ENCODE measurements around the gene CST7.
"Not testable (repeated sequence)": the region's sequence is repeated elsewhere in the genome, so short reads cannot be mapped to it uniquely, and the experiment has no call there.

Gene CST7

DNA sequence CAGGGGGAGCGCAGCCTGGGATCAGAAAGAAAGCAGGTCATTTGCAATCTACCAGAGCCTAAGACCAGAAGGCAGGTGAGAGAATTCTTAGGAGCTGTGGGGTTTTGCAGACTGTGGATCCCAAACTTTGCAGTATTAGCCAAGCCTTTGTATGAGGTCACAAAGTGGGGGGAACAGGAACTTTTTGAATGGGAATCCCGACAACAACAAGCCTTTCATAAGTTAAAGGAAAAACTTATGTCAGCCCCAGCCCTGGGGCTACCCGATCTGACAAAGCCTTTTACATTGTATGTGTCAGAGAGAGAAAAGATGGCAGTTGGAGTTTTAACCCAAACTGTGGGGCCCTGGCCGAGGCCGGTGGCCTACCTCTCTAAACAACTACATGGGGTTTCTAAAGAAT lies 19.8 kb upstream of the CST7 start:
- H3K9ac ChIP-seq (ENCODE audit: low read depth in 1 of 2, low read length in 2 of 2); H3K36me3 ChIP-seq (ENCODE audit: control insufficient read depth in 2 of 2, insufficient read depth in 2 of 2, low read length in 2 of 2); H3K4me3 ChIP-seq (ENCODE audit: low read length in 2 of 2); H3K27ac ChIP-seq (ENCODE audit: low read depth in 2 of 2, low read length in 2 of 2); H3K9me3 ChIP-seq (ENCODE audit: control insufficient read depth in 2 of 2, low read length in 2 of 2); H3K27me3 ChIP-seq (ENCODE audit: control insufficient read depth in 2 of 2, insufficient read depth in 2 of 2, low read length in 2 of 2): not testable (repeated sequence)
- peaks cover 6 to 16% of the 10 kb centered on the region in 2 donors for H3K4me1 ChIP-seq (ENCODE audit: control insufficient read depth in 2 of 2, insufficient read depth in 2 of 2, low read length in 2 of 2)

DNA sequence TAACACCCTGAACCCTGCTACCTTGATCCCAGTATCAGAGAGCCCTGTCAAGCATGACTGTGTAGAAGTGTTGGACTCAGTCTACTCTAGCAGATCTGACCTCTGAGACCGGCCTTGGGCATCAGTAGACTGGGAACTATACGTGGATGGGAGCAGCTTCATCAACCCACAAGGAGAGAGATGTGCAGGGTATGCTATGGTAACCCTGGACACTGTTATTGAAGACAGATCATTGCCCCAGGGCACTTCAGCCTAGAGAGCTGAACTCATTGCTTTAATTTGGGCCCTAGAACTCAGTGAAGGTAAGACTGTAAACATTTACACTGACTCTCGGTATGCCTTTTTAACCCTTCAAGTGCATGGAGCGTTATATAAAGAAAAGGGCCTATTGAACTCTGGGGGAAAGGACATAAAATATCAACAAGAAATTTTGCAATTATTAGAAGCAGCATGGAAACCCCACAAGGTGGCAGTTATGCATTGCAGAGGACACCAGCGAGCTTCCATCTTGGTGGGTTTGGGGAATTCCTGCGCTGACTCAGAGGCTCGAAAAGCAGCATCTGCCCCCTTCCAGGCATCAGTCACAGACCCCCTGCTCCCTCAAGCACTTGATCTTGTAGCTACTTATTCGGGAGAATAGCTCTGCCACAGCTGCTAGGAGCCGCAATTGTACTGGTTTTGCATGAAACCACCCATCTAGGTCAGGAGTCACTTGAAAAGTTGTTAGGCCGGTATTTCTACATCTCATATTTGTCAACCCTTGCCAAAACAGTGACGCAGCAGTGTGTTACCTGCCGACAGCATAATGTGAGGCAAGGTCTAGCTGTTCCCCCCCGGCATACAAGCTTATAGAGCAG lies 19.0 kb upstream of the CST7 start:
- H3K36me3 ChIP-seq (ENCODE audit: control insufficient read depth in 2 of 2, insufficient read depth in 2 of 2, low read length in 2 of 2); H3K9me3 ChIP-seq (ENCODE audit: control insufficient read depth in 2 of 2, low read length in 2 of 2); H3K27me3 ChIP-seq (ENCODE audit: control insufficient read depth in 2 of 2, insufficient read depth in 2 of 2, low read length in 2 of 2): not testable (repeated sequence)
- Histone ChIP-seq H3K4me3 (ENCODE audit: low read length in 2 of 2) (peak overlapping the region; percentile 65 to 79), H3K4me1 (ENCODE audit: control insufficient read depth in 2 of 2, insufficient read depth in 2 of 2, low read length in 2 of 2) (peaks cover 6 to 16% of the 10 kb centered on the region in 2 donors), H3K9ac (ENCODE audit: low read depth in 1 of 2, low read length in 2 of 2) (peak overlapping the region; percentile 70 to 80), H3K27ac (ENCODE audit: low read depth in 2 of 2, low read length in 2 of 2) (peak overlapping the region; percentile 59 to 68)

DNA sequence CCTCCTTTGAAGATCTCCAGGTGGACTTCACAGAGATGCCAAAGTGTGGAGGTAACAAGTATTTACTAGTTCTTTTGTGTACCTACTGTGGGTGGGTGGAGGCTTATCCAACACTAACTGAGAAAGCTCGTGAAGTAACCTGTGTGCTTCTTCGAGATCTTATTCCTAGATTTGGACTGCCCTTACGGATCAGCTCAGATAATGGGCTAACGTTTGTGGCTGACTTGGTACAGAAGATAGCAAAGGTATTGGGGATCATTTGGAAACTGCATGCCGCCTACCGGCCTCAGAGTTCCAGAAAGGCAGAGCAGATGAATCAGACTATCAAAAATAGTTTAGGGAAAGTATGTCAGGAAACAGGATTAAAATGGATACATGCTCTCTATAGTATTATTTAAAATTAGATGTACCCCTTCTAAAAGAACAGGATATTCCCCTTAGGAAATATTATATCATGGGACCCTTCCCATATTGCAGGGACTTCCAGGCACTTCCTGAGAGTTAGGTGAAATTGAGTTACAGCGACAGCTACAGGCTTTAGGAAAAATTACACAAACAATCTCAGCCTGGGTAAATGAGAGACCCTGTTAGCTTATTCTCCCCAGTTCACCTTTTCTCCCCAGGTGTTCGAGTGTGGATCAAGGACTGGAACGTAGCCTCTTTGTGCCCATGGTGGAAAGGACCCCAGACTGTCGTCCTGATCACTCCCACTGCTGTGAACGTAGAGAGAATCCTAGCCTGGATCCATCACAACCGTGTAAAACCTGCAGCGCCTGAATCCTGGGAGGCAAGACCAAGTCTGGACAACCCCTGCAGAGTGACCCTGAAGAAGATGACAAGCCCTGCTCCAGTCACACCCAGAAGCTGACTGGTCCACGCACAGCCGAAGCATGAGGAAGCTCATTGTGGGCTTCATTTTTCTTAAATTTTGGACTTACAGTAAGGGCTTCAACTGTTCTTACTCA lies 18.1 kb upstream of the CST7 start:
- Histone ChIP-seq H3K4me3 (ENCODE audit: low read length in 2 of 2) (peak overlapping the region; percentile 65 to 79), H3K4me1 (ENCODE audit: control insufficient read depth in 2 of 2, insufficient read depth in 2 of 2, low read length in 2 of 2) (peaks cover 6 to 16% of the 10 kb centered on the region in 2 donors), H3K27ac (ENCODE audit: low read depth in 2 of 2, low read length in 2 of 2) (peak overlapping the region; percentile 59 to 68), H3K9ac (ENCODE audit: low read depth in 1 of 2, low read length in 2 of 2) (peak overlapping the region; percentile 70 to 80)
- not testable (repeated sequence) for H3K9me3 ChIP-seq (ENCODE audit: control insufficient read depth in 2 of 2, low read length in 2 of 2); H3K36me3 ChIP-seq (ENCODE audit: control insufficient read depth in 2 of 2, insufficient read depth in 2 of 2, low read length in 2 of 2); H3K27me3 ChIP-seq (ENCODE audit: control insufficient read depth in 2 of 2, insufficient read depth in 2 of 2, low read length in 2 of 2)

DNA sequence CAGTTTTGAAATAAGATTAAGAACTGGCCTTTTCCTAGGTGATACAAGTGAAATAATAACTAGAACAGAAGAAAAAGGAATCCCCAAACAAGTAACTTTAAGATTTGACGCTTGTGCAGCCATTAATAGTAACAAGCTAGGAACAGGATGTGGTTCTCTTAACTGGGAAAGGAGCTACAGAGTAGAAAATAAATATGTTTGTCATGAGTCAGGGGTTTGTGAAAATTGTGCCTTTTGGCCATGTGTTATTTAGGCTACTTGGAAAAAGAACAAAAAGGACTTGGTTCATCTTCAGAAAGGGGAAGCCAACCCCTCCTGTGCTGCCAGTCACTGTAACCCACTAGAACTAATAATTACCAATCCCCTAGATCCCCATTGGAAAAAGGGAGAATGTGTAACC lies 17.2 kb upstream of the CST7 start:
- not testable (repeated sequence) for H3K27me3 ChIP-seq (ENCODE audit: control insufficient read depth in 2 of 2, insufficient read depth in 2 of 2, low read length in 2 of 2); H3K9ac ChIP-seq (ENCODE audit: low read depth in 1 of 2, low read length in 2 of 2); H3K9me3 ChIP-seq (ENCODE audit: control insufficient read depth in 2 of 2, low read length in 2 of 2); H3K36me3 ChIP-seq (ENCODE audit: control insufficient read depth in 2 of 2, insufficient read depth in 2 of 2, low read length in 2 of 2); H3K27ac ChIP-seq (ENCODE audit: low read depth in 2 of 2, low read length in 2 of 2); H3K4me3 ChIP-seq (ENCODE audit: low read length in 2 of 2)
- peaks cover 6 to 16% of the 10 kb centered on the region in 2 donors for H3K4me1 ChIP-seq (ENCODE audit: control insufficient read depth in 2 of 2, insufficient read depth in 2 of 2, low read length in 2 of 2)

DNA sequence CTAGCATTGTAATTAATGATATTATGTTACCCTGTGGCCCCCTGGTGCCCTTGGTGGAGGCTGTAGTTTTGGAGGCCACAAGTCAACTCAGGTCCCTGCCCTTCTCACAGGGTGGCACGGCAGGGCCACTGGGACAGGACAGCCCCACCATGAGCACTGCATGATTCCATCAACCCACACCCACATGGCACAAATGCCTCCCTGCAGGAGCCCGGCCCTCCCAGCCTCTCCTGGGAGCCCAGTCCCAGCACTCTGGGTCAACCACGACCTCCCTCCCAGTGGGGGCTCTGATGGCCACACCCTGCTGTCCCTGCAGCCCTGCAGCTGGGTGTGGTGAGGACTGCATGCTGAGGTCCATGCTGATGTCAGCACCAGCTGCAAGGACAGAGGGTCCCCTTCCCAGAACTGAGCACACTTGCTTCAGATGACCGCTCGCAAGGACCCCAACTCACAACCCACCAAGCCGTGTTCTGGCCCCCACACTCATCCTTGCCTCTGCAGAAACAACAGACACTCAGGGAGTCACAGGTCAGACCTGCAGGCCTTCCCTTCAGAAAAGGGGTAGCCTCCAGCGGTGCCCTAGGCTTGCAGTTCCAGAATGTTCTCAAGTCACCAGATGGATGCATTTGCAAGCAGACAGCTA lies 15.7 kb upstream of the CST7 start:
- H3K4me1 ChIP-seq (ENCODE audit: control insufficient read depth in 2 of 2, insufficient read depth in 2 of 2, low read length in 2 of 2) = peaks cover 6 to 16% of the 10 kb centered on the region in 2 donors

DNA sequence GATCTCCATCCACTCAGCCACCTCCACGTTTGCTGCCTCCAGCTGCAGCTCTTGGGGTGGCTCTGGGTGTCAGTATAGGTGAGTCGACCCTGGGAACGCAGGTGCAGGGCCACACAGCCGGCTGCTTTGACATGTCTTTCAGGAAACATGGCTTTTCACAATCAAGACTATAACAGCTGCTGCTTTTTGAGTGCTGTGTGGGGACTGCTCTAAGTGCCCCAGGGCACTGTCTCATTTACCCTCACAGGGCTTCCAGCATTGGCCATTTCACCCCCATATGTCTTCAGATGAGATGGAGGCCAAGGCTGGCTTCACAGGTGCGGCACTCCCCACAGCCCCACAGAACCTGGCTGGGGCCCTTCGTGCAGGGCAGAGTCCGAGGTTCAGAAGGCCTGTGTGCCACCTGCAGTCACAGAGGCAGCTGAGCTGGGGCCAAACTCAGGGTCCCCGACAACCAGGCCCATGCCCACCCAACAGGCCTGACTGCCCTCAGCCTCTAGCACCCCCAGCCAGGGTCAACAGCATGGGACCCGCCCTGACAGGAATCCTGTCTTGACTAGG lies 14.9 kb upstream of the CST7 start:
- H3K9me3 ChIP-seq (ENCODE audit: control insufficient read depth in 2 of 2, low read length in 2 of 2) = no peaks in the 10 kb centered on the region
- no peak overlapping the region for H3K4me3 ChIP-seq (ENCODE audit: low read length in 2 of 2)
- H3K4me1 ChIP-seq (ENCODE audit: control insufficient read depth in 2 of 2, insufficient read depth in 2 of 2, low read length in 2 of 2) = peaks cover 6 to 16% of the 10 kb centered on the region in 2 donors
- no peak overlapping the region for H3K9ac ChIP-seq (ENCODE audit: low read depth in 1 of 2, low read length in 2 of 2)
- no peaks in the 10 kb centered on the region for H3K36me3 ChIP-seq (ENCODE audit: control insufficient read depth in 2 of 2, insufficient read depth in 2 of 2, low read length in 2 of 2)
- H3K27ac ChIP-seq (ENCODE audit: low read depth in 2 of 2, low read length in 2 of 2) = no peak overlapping the region
- H3K27me3 ChIP-seq (ENCODE audit: control insufficient read depth in 2 of 2, insufficient read depth in 2 of 2, low read length in 2 of 2) = no peaks in the 10 kb centered on the region

More for the DNA sequence above, 15.7 kb upstream of the CST7 start:
- Histone ChIP-seq H3K9ac (ENCODE audit: low read depth in 1 of 2, low read length in 2 of 2) (no peak overlapping the region), H3K36me3 (ENCODE audit: control insufficient read depth in 2 of 2, insufficient read depth in 2 of 2, low read length in 2 of 2) (no peaks in the 10 kb centered on the region), H3K4me3 (ENCODE audit: low read length in 2 of 2) (no peak overlapping the region), H3K27ac (ENCODE audit: low read depth in 2 of 2, low read length in 2 of 2) (no peak overlapping the region), H3K9me3 (ENCODE audit: control insufficient read depth in 2 of 2, low read length in 2 of 2) (no peaks in the 10 kb centered on the region), H3K27me3 (ENCODE audit: control insufficient read depth in 2 of 2, insufficient read depth in 2 of 2, low read length in 2 of 2) (no peaks in the 10 kb centered on the region)

DNA sequence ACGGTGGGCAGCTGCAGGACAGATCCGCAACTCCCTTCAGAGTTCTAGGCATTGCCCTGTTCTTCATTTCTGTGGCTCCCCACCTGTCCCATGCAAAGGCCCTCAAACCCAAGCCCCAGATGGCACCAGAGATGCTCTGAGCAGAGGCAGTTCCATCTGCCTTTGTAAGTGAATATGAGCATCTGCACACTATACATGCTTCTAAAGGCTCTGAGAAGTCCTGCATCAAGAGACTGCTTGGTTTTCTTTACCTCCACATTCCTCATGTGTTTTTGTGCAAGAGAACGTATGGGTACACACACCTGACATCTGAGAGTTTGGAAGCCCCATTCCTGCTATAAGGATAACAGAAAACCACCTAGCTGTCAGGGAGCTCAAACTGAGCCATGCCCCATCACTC lies 14.4 kb upstream of the CST7 start:
- Histone ChIP-seq H3K9ac (ENCODE audit: low read depth in 1 of 2, low read length in 2 of 2) (no peak overlapping the region), H3K4me1 (ENCODE audit: control insufficient read depth in 2 of 2, insufficient read depth in 2 of 2, low read length in 2 of 2) (peaks cover 6 to 15% of the 10 kb centered on the region in 2 donors), H3K36me3 (ENCODE audit: control insufficient read depth in 2 of 2, insufficient read depth in 2 of 2, low read length in 2 of 2) (no peaks in the 10 kb centered on the region), H3K27ac (ENCODE audit: low read depth in 2 of 2, low read length in 2 of 2) (no peak overlapping the region), H3K9me3 (ENCODE audit: control insufficient read depth in 2 of 2, low read length in 2 of 2) (no peaks in the 10 kb centered on the region), H3K4me3 (ENCODE audit: low read length in 2 of 2) (no peak overlapping the region), H3K27me3 (ENCODE audit: control insufficient read depth in 2 of 2, insufficient read depth in 2 of 2, low read length in 2 of 2) (no peaks in the 10 kb centered on the region)

DNA sequence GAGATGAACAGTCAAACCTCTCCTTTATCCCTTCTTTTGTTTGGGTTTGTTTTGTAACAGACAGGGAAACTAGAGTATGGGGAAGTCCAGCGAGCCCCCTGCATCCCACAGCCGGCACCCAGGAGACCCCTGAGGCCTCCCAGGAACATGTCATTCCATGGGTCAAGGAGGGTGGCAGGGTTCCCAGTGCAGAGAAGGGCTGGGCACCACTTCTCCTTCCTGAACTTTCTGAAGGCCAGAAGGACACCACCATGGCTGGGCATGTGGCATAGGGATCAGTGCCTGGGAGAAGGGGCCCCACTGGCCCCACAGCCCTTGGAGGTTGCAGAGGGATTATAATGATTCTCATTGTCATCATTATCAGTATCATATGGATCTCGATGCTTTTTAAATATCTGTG lies 13.9 kb upstream of the CST7 start:
- Histone ChIP-seq H3K36me3 (ENCODE audit: control insufficient read depth in 2 of 2, insufficient read depth in 2 of 2, low read length in 2 of 2) (no peaks in the 10 kb centered on the region), H3K4me3 (ENCODE audit: low read length in 2 of 2) (no peak overlapping the region), H3K27me3 (ENCODE audit: control insufficient read depth in 2 of 2, insufficient read depth in 2 of 2, low read length in 2 of 2) (no peaks in the 10 kb centered on the region)

DNA sequence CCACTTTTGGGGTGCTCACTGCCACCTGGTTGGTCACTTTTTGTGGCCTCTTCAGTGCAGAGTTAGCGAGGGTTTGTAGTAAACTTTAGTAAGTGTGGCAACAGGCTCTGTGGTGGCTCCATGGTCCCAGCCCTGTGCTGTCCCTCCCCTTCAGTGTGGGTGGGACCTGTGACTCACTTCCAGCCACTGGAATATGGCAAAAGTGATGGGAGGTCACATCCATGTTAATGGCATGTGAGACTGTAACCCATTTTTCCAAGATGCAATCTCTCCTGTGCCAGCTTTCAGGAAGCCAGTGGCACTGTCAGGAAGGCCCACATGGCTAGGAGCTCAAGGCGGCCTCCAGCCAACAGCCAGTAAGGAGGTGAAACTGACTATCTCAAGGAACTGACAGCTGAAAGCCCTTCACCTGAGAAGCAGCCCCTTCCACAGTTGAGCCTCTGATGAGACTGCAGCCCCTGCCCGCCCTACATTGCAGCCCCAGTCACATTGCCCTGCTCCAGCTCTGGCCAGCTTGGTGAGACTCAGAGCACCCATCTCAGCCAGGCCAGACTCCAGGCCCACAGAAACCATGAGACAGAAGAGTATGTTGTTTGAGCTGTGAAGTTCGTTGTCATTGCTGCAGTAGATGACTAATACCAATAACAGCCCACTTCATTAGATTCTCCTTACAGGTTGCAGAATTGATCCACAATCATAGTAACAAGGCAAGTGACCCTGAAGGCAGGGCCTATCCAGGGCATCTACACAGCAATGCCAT lies 13.1 kb upstream of the CST7 start:
- Histone ChIP-seq H3K9me3 (ENCODE audit: control insufficient read depth in 2 of 2, low read length in 2 of 2) (no peaks in the 10 kb centered on the region), H3K36me3 (ENCODE audit: control insufficient read depth in 2 of 2, insufficient read depth in 2 of 2, low read length in 2 of 2) (no peaks in the 10 kb centered on the region), H3K4me1 (ENCODE audit: control insufficient read depth in 2 of 2, insufficient read depth in 2 of 2, low read length in 2 of 2) (peaks cover 4 to 6% of the 10 kb centered on the region in 2 donors), H3K4me3 (ENCODE audit: low read length in 2 of 2) (no peak overlapping the region), H3K27ac (ENCODE audit: low read depth in 2 of 2, low read length in 2 of 2) (no peak overlapping the region), H3K27me3 (ENCODE audit: control insufficient read depth in 2 of 2, insufficient read depth in 2 of 2, low read length in 2 of 2) (no peaks in the 10 kb centered on the region), H3K9ac (ENCODE audit: low read depth in 1 of 2, low read length in 2 of 2) (no peak overlapping the region)

More for the DNA sequence above, 13.9 kb upstream of the CST7 start:
- no peak overlapping the region for H3K9ac ChIP-seq (ENCODE audit: low read depth in 1 of 2, low read length in 2 of 2)
- no peaks in the 10 kb centered on the region for H3K9me3 ChIP-seq (ENCODE audit: control insufficient read depth in 2 of 2, low read length in 2 of 2)
- peaks cover 6 to 10% of the 10 kb centered on the region in 2 donors for H3K4me1 ChIP-seq (ENCODE audit: control insufficient read depth in 2 of 2, insufficient read depth in 2 of 2, low read length in 2 of 2)
- no peak overlapping the region for H3K27ac ChIP-seq (ENCODE audit: low read depth in 2 of 2, low read length in 2 of 2)
